IPS-18a (cell line): ENCODE results near the gene ZNF324.

Experiments
- H3K27ac ChIP-seq: one replicate; pipeline ENCODE4 v1.5.1; 2013; ENCODE audit warnings: low read length
- H3K27me3 ChIP-seq: one replicate; pipeline ENCODE4 v1.6.1; 2013; ENCODE audit warnings: mild to moderate bottlenecking, low read length; ENCODE audit not compliant: control insufficient read depth, insufficient read depth
- H3K36me3 ChIP-seq: one replicate; pipeline ENCODE4 v1.6.1; 2013; ENCODE audit warnings: low read depth, low read length; ENCODE audit not compliant: control insufficient read depth
- H3K4me1 ChIP-seq: one replicate; pipeline ENCODE4 v1.6.1; 2013; ENCODE audit warnings: low read depth, low read length; ENCODE audit not compliant: control insufficient read depth
- H3K4me3 ChIP-seq: one replicate; pipeline ENCODE4 v1.5.1; 2013; ENCODE audit warnings: low read length
- H3K9ac ChIP-seq: one replicate; pipeline ENCODE4 v1.6.1; 2013; ENCODE audit warnings: mild to moderate bottlenecking, low read length, moderate library complexity
- H3K9me3 ChIP-seq: one replicate; pipeline ENCODE4 v1.6.1; 2013; ENCODE audit warnings: low read depth, low read length; ENCODE audit not compliant: control insufficient read depth

Gene ZNF324

DNA sequence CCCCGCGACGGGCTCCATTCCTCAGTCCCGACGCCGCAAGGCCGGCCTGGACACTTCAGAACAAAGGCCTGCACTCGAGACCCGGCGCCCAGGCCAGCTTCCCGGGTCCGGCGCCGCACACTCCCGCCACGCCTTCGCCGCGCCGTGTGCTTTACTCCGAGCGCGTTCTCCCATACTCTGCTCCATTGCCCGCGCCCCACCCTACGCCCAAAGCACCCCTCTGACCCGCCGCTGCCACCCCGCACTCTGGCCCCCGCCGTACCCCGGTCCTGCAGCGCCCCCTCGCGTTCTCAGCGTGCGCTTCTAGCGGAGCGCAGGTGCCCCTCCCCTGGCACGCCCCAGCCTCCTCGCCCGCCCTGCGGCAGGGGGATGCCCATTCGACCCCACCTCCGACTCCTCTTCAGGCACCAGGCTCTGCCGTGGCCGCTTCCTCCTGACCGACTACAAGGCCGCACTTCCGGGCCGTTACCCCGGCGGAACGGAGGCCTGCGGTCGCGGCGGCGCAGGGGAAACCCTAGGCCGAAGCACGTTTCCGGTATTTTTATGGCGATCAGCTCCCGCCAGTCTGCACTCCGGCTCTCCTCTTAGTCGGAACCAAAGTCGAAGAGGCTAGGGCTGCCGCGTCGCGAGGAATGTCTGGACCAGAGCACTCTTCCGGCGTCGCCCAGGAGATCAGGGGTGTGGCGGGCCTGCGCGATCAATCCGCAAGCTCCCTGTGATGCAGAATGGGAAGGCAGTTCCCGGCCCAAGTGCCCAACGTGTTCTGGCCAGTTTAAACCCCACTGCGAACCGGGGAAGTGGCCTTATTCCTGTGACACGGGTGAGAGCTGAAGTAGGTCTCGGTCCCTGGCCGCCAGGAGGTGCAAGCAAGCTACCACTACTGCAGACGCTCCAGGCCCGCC is 52.7 kb downstream of the ZNF324 start, which contains the start of gene ZBTB45:
Gene ZBTB45 (minus strand): TSS at position 456 of the 902 bp plus-strand sequence. CDS start 2,137 bp downstream, outside the sequence.
- peak within 1 kb of the TSS; percentile 86 for H3K27ac ChIP-seq
- peaks cover 19% of the 10 kb centered on the region for H3K4me1 ChIP-seq
- no peaks in the 10 kb centered on the region for H3K36me3 ChIP-seq
- H3K4me3 ChIP-seq: peak within 1 kb of the TSS; percentile 93
- no peaks in the 10 kb centered on the region for H3K27me3 ChIP-seq
- H3K9me3 ChIP-seq: no peaks in the 10 kb centered on the region
- H3K9ac ChIP-seq: peak within 1 kb of the TSS; percentile 98

DNA sequence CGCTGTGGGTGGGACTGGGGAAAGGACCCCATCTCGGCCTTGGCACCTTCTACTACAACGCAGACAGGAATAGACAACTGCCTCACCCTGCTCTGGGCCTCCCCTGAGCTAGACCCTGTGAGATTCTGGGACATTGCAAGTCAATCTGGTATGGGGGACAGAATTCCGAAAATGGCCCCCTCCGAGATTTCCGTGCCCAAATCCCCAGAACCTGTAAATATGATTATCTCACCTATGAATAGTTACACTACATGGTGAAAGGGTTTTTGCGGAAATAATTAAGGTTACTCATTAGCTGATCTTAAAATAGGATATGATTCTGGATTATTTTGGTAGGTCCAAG is 53.3 kb downstream of the ZNF324 start:
- Histone ChIP-seq H3K27me3 (no peaks in the 10 kb centered on the region), H3K4me3 (peak overlapping the region; percentile 93), H3K9ac (peak overlapping the region; percentile 98), H3K4me1 (peaks cover 18% of the 10 kb centered on the region), H3K36me3 (no peaks in the 10 kb centered on the region), H3K27ac (peak overlapping the region; percentile 86), H3K9me3 (no peaks in the 10 kb centered on the region)

DNA sequence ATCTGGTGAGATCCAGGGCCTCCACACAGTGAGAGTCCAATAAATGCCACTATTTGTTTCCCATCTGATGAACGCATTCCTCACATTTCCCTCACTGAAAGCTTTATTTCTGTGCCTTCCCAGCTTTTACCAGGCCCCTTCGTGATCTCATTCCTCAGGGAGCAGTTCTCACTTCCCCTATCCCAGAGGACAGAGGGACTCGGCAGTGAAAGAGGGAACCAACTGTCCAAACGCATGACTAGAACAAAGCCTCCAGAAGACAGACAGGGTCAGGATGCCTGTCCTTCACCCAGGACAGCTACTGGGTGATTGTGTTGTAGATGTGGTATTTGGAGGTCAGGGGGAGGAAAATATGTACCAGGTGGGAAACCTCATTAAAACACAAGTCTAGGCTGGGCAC is 54.8 kb downstream of the ZNF324 start:
- Histone ChIP-seq H3K4me1 (peaks cover 12% of the 10 kb centered on the region), H3K27me3 (no peaks in the 10 kb centered on the region), H3K27ac (no peak overlapping the region), H3K4me3 (no peak overlapping the region), H3K9ac (no peak overlapping the region), H3K36me3 (no peaks in the 10 kb centered on the region), H3K9me3 (no peaks in the 10 kb centered on the region)

DNA sequence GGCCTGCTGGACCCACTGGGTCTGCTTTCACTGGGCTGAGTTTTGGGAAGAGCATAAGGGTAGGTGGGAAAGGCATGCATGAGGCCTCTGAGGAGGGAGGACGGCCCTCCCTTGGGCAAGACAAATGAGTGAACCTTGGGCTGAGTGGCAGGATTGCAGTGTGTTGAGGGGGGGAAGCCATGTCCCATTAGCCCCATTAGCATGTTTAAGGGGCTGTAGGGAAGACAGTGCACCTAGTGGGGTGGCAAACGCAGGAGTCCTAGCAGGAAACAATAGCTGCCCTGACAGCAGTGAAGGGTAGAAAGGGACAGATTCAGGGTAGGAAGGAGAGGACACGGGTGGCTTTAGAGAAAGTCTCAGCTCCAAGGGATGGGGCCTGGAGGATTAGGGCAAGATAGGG is 55.8 kb downstream of the ZNF324 start:
- H3K4me3 ChIP-seq: no peak overlapping the region
- no peak overlapping the region for H3K9ac ChIP-seq
- H3K4me1 ChIP-seq: peaks cover 12% of the 10 kb centered on the region
- no peak overlapping the region for H3K27ac ChIP-seq
- H3K27me3 ChIP-seq: no peaks in the 10 kb centered on the region
- H3K36me3 ChIP-seq: no peaks in the 10 kb centered on the region
- no peaks in the 10 kb centered on the region for H3K9me3 ChIP-seq
